ENCODE measurements around the gene CLHC1.
"Not testable (repeated sequence)": the region's sequence is repeated elsewhere in the genome, so short reads cannot be mapped to it uniquely, and the experiment has no call there.

CLHC1 gene

GRCh38 chr2:55133467-55134315 lies 98.4 kb downstream of the CLHC1 start:
- no peak for DNase-seq

GRCh38 chr2:55130849-55131248 lies 101.2 kb downstream of the CLHC1 start:
- no peak for DNase-seq

DNA sequence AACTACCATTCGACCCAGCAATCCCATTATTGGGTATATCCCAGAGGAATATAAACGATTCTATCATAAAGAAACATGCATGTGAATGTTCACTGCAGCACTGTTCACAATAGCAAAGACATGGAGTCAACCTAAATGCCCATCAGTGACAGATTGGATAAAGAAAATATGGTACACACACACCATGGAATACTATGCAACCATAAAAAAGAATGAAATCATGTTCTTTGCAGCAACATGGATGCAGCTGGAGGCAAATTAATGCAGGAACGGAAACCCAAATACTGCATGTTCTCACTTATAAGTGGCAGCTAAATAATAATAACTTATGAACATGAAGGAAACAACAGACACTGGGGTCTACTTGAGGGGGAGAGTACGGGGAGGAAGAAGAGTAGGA lies 105.5 kb downstream of the CLHC1 start:
- not testable (repeated sequence) for DNase-seq
